Right lobe of liver (tissue), 4 donors: ENCODE data around the gene DIS3L2.

ENCODE experiments used
- CTCF ChIP-seq, 4 donors: fragments of 200-600 bp in 3 of 4; fragments of 450-650 bp in 1 of 4; IDR thresholded peaks; one replicate each; pipeline versions ENCODE4 v1.5.1 to v1.8.0; 2016 to 2022; ENCODE audit warnings: antibody characterized with exemption in 4 of 4, mild to moderate bottlenecking in 2 of 4
- POLR2A ChIP-seq: fragments of 450-650 bp; IDR thresholded peaks from one replicate; pipeline ENCODE4 v1.6.1; 2017; ENCODE audit warnings: antibody characterized with exemption, mild to moderate bottlenecking
- donor health status: DM: no; HTN: no; CAD: no.
- donor health status: DM: no; HTN: no; CAD: no.
- donor health status: DM: no; HTN: yes; CAD: no.

- TF ChIP-seq POLR2A (no peak), CTCF (IDR thresholded peaks at IDR 0.05) (no peak)
Measured at GRCh38 chr2:232354069-232354468, 392.6 kb downstream of the DIS3L2 start.
